Esophagus muscularis mucosa (tissue), 4 donors: Measurements from ENCODE around the gene WSB1. TPM values are rescaled to one million over a fixed set of nuclear protein-coding genes. Genes with fewer than 3 reads are reported as not detected.
A peak's percentile ranks its signal among the peaks of the same experiment; 100 is the strongest.

Source experiments
- DNase-seq: peaks from one replicate; pipeline ENCODE4 v3.0.0-alpha.2; 2017; ENCODE audit errors: extremely low spot score
- H3K27ac ChIP-seq, 4 donors: fragments of 200-600 bp; sonication (generic); replicated peaks in 1 of 4; 1 replicate in 3 of 4; 2 replicates in 1 of 4; pipeline ENCODE4 v1.5.1; 2016 to 2019; ENCODE audit warnings: mild to moderate bottlenecking in 1 of 4
- H3K27me3 ChIP-seq, 4 donors: fragments of 200-600 bp; sonication (generic); one replicate each; pipeline versions ENCODE4 v1.5.1 to v1.6.0; 2016 to 2019
- H3K36me3 ChIP-seq, 4 donors: fragments of 200-600 bp; sonication (generic); one replicate each; pipeline ENCODE4 v1.5.1; 2016 to 2019
- H3K4me1 ChIP-seq, 4 donors: fragments of 200-600 bp; sonication (generic); one replicate each; pipeline ENCODE4 v1.5.1; 2016 to 2019
- H3K4me3 ChIP-seq, 4 donors: fragments of 200-600 bp; sonication (generic); 1 replicate in 2 of 4; 2 replicates in 2 of 4; pipeline ENCODE4 v1.5.1; 2016 to 2019; ENCODE audit warnings: mild to moderate bottlenecking in 4 of 4, moderate library complexity in 1 of 4
- H3K9me3 ChIP-seq, 4 donors: fragments of 200-600 bp; sonication (generic); 1 replicate in 3 of 4; 2 replicates in 1 of 4; pipeline ENCODE4 v1.5.1; 2016 to 2019
- EP300 ChIP-seq: sonication (generic); formaldehyde crosslinking; IDR thresholded peaks from one replicate; pipeline ENCODE4 v1.6.1; 2017; ENCODE audit warnings: antibody characterized with exemption
- POLR2A ChIP-seq: fragments of 450-650 bp; IDR thresholded peaks from one replicate; pipeline ENCODE4 v1.6.1; 2017; ENCODE audit warnings: antibody characterized with exemption, moderate library complexity, mild to moderate bottlenecking, low read depth
- POLR2AphosphoS5 ChIP-seq, 2 donors: sonication (generic); formaldehyde crosslinking; IDR thresholded peaks; one replicate each; pipeline ENCODE4 v1.6.1; 2017; ENCODE audit warnings: antibody characterized with exemption in 2 of 2
- WGBS: methylation state at CpG from one replicate; pipeline ENCODE4 v1.1.5; 2018; 5-methylcytosine and 5-hydroxymethylcytosine counted together
- intact Hi-C: fragments of 100-400 bp; cut with DNase I; formaldehyde crosslinking; loops from one replicate; pipeline ENCODE4 v1.15.1; 2023
- total RNA-seq, 4 donors: library from RNA; depleted of rRNA; stranded (reverse); fragments of >200 nt; gene quantifications; one replicate each; pipeline versions ENCODE4 v1.1.0 to v1.2.1, GENCODE V29; 2016
- TF ChIP-seq, protein P1 (sequence below), 3 experiments: fragments of 200-600 bp in 2 of 3; fragments of 450-650 bp in 1 of 3; sonication (generic) in 2 of 3; IDR thresholded peaks; one replicate each; pipeline ENCODE4 v1.5.1; 2017 to 2019; ENCODE audit warnings: antibody characterized with exemption in 3 of 3, mild to moderate bottlenecking in 2 of 3, moderate library complexity in 1 of 3

The WSB1 gene
- total RNA-seq, 4 donors from 2014 or later: 84.1 to 125 (median 118) TPM

DNA sequence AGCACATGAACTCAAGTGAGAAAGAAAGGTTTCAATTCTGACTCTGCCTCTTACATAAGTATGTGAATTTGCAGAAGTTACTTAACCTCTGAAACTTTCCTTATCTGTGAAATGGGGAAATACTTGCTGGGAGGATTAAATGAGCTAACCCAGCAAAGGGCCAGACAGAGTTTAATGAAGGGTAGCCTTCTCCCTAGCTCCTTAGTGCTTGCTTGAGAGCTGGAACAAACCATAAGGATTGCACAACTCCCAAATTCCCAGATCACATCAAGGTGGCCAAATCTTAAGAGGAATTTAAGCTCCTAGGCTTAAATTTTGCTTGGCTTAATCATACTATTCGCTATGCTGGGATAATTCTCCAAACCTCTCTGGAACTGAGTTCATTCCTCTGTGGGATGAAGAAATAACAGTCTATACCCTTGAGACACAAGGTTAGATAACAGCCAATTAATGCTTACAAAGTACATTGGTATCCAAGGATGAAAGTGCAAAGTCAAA is 11.8 kb upstream of the WSB1 start:
- Histone ChIP-seq H3K27ac (no peak overlapping the region), H3K9me3 (no peaks in the 10 kb centered on the region), H3K36me3 (no peaks in the 10 kb centered on the region), H3K4me1 (peaks cover 0 to 14% (median 3%) of the 10 kb centered on the region in 4 donors), H3K4me3 (no peak overlapping the region), H3K27me3 (no peaks in the 10 kb centered on the region)
- TF ChIP-seq POLR2A (no peak), POLR2AphosphoS5 (IDR thresholded peaks at IDR 0.05) (peak in 1 of 2 donors; percentile 36)
- whole genome bisulfite sequencing: 64% methylated on average over 1 of the region's 1 CpG
- intact Hi-C loops: no loop called here
- no peak for DNase-seq

DNA sequence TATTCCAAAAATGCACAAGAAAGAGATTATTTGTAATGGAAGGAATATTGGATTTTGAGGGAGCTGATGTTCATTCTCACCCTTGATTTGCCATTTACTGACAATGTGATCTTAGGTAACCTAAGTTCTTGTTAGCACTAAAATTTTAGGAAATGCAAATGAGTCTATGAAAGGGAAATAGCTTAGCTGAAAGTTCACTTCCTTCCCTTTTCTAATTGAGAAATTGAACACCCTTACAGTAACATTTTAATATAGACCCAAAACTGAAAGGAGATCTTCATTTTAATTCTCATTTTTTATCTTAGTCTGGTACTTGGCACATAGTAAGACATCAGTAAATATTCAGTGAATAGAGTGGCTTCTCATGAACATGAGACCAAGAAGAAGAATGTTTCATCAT is 10.9 kb upstream of the WSB1 start:
- TF ChIP-seq POLR2AphosphoS5 (IDR thresholded peaks at IDR 0.05) (no peak), POLR2A (no peak), EP300 (no peak)
- TF ChIP-seq, protein P1, sequence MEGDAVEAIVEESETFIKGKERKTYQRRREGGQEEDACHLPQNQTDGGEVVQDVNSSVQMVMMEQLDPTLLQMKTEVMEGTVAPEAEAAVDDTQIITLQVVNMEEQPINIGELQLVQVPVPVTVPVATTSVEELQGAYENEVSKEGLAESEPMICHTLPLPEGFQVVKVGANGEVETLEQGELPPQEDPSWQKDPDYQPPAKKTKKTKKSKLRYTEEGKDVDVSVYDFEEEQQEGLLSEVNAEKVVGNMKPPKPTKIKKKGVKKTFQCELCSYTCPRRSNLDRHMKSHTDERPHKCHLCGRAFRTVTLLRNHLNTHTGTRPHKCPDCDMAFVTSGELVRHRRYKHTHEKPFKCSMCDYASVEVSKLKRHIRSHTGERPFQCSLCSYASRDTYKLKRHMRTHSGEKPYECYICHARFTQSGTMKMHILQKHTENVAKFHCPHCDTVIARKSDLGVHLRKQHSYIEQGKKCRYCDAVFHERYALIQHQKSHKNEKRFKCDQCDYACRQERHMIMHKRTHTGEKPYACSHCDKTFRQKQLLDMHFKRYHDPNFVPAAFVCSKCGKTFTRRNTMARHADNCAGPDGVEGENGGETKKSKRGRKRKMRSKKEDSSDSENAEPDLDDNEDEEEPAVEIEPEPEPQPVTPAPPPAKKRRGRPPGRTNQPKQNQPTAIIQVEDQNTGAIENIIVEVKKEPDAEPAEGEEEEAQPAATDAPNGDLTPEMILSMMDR (IDR thresholded peaks at IDR 0.05): no peak
- no peak for DNase-seq
- intact Hi-C loops: no loop called here
- Histone ChIP-seq H3K27me3 (no peaks in the 10 kb centered on the region), H3K27ac (no peak overlapping the region), H3K4me3 (no peak overlapping the region), H3K36me3 (no peaks in the 10 kb centered on the region), H3K4me1 (peaks cover 0 to 14% (median 3%) of the 10 kb centered on the region in 4 donors), H3K9me3 (no peaks in the 10 kb centered on the region)

DNA sequence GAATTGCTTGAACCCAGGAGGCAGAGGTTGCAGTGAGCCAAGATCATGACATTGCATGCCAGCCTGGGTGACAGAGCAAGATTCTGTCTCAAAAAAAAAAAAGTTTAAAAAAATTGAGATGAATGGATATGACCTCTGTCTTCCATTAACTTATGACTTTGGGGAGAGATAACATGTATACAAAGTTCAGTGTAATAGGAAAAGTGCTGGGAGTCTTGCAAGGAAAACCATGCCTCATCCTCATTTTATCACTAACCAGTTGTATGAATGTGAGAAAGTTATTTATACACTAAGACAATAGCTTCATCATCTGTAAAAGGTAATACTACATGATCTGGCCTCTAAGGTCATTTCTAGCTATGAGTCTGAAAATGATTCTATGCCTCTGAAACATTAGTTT is 10.2 kb upstream of the WSB1 start:
- no peak for TF ChIP-seq POLR2AphosphoS5 (IDR thresholded peaks at IDR 0.05)
- no peak for TF ChIP-seq EP300
- TF ChIP-seq POLR2A: no peak
- TF ChIP-seq, protein P1 (IDR thresholded peaks at IDR 0.05): no peak
- no peak overlapping the region for H3K4me3 ChIP-seq
- no peaks in the 10 kb centered on the region for H3K36me3 ChIP-seq
- DNase-seq: no peak
- no peaks in the 10 kb centered on the region for H3K9me3 ChIP-seq
- H3K27me3 ChIP-seq: no peaks in the 10 kb centered on the region
- intact Hi-C loops: no loop called here
- H3K27ac ChIP-seq: no peak overlapping the region
- H3K4me1 ChIP-seq: peaks cover 0 to 14% (median 3%) of the 10 kb centered on the region in 4 donors

DNA sequence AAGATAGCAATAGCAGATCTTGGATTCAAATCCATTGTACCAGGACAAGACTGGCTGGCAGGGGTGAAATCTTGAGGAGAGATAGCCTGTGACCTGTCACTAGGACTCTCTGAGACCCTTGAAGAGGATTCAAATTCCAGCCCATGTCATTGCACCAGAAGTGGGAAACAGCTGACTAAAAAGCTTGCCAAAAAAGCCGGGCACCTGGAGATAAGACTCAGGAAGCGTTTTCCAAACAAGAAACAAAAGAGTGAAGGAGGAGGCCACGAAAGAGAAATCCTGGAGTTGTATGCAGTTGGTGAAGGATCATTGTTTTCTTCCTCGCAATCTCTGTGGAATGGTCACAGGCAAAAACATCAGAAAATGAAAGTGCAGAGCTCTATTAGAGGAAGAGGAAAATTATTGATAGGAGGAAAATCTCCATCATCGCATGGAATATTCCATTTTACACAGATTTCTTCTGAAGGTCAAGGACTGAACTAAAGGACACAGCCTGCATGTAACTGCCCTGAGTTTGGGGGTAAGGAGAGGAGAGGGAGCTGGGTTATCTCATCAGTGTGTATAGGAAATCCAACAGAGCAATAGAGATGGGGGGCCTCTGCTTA is 9.0 kb upstream of the WSB1 start:
- H3K9me3 ChIP-seq: no peaks in the 10 kb centered on the region
- no peaks in the 10 kb centered on the region for H3K36me3 ChIP-seq
- no peak overlapping the region for H3K4me3 ChIP-seq
- no peaks in the 10 kb centered on the region for H3K27me3 ChIP-seq
- no peak overlapping the region for H3K27ac ChIP-seq
- DNase-seq: no peak
- TF ChIP-seq POLR2A: no peak
- TF ChIP-seq, protein P1 (IDR thresholded peaks at IDR 0.05): no peak
- TF ChIP-seq EP300: no peak
- TF ChIP-seq POLR2AphosphoS5 (IDR thresholded peaks at IDR 0.05): no peak
- intact Hi-C loops: no loop called here
- H3K4me1 ChIP-seq: peaks cover 0 to 14% (median 3%) of the 10 kb centered on the region in 4 donors
- WGBS: 66% methylated on average over 5 of the region's 5 CpGs

DNA sequence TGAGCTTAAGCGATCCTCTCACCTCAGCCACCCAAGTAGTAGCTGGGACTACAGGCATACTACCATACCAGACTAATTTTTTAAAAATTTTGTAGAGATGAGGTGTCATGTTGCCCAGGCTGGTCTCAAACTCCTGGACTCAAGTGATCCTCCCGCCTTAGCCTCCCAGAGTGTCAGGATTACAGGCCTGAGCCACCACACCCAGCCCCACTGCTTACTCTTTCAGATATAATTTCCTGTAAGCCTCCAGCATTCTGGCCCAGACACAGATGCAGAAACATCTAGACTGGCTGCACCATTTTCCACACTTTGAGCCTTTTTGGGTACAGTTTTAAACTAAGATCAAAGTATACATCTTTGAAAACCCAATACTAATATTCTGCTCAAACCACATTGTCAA is 8.4 kb upstream of the WSB1 start:
- Histone ChIP-seq H3K4me3 (no peak overlapping the region), H3K9me3 (no peaks in the 10 kb centered on the region), H3K36me3 (no peaks in the 10 kb centered on the region), H3K27ac (no peak overlapping the region), H3K4me1 (peaks cover 0 to 14% (median 3%) of the 10 kb centered on the region in 4 donors), H3K27me3 (no peaks in the 10 kb centered on the region)
- no peak for DNase-seq
- intact Hi-C loops: no loop called here
- WGBS: 91% methylated on average over 2 of the region's 2 CpGs
- TF ChIP-seq POLR2A (no peak), POLR2AphosphoS5 (IDR thresholded peaks at IDR 0.05) (no peak), EP300 (no peak)
- TF ChIP-seq, protein P1 (IDR thresholded peaks at IDR 0.05): no peak
